OCI-LY7 (cell line): Measurements from ENCODE around the gene LRRC36. TPM values are rescaled to one million over a fixed set of nuclear protein-coding genes. Genes with fewer than 3 reads are reported as not detected.

Source experiments
- BruUV-seq: library from RNA; stranded (reverse); fragments of 400-500 nt; replicated peaks from 2 replicates; lab custom pipeline; 2021; lab: Mats Ljungman, UMichigan
- CTCF ChIA-PET: fragments of 300-600 bp; sonication (Branson Sonifier 250); formaldehyde crosslinking; loops from one replicate; lab custom pipeline; 2022; ENCODE audit warnings: antibody characterized with exemption; ENCODE audit not compliant: unreplicated experiment; lab: Charles Lee
- POLR2A ChIA-PET: fragments of 300-600 bp; sonication (Branson Sonifier 250); formaldehyde crosslinking; loops from one replicate; lab custom pipeline; 2022; ENCODE audit warnings: antibody characterized with exemption; lab: Charles Lee
- DNase-seq: peaks from one replicate; pipeline ENCODE4 v3.0.0-alpha.2; 2015; ENCODE audit warnings: low spot score
- H2AFZ ChIP-seq: fragments of 200-600 bp; sonication (generic), shearing (Covaris generic); 2 replicates; pipeline ENCODE4 v1.6.1; 2014; ENCODE audit warnings: mild to moderate bottlenecking, antibody characterized with exemption, low read length, moderate library complexity
- H3K27ac ChIP-seq: fragments of 200-600 bp; sonication (generic); 2 replicates; pipeline ENCODE4 v1.5.1; 2014; ENCODE audit warnings: mixed run types, low read depth, mild to moderate bottlenecking, moderate library complexity, low read length, inconsistent platforms; ENCODE audit not compliant: poor library complexity, severe bottlenecking
- H3K36me3 ChIP-seq: fragments of 200-600 bp; sonication (generic); 2 replicates; pipeline ENCODE4 v1.6.1; 2014; ENCODE audit warnings: mild to moderate bottlenecking, antibody characterized with exemption, low read length, moderate library complexity, mixed read lengths; ENCODE audit not compliant: insufficient read depth
- H3K4me1 ChIP-seq: fragments of 200-600 bp; sonication (generic); 2 replicates; pipeline ENCODE4 v1.5.1; 2014; ENCODE audit warnings: mild to moderate bottlenecking, low read length; ENCODE audit not compliant: insufficient read depth, poor library complexity, severe bottlenecking
- H3K4me2 ChIP-seq: fragments of 200-600 bp; sonication (generic); 2 replicates; pipeline ENCODE4 v1.6.1; 2014; ENCODE audit warnings: mild to moderate bottlenecking, low read length
- H3K4me3 ChIP-seq: fragments of 200-600 bp; sonication (generic); 2 replicates; pipeline ENCODE4 v1.5.1; 2014; ENCODE audit warnings: mild to moderate bottlenecking, low read depth, low read length; ENCODE audit not compliant: poor library complexity, severe bottlenecking
- H3K79me2 ChIP-seq: fragments of 200-600 bp; sonication (generic); 2 replicates; pipeline ENCODE4 v1.6.1; 2016; ENCODE audit warnings: low read depth, mild to moderate bottlenecking, low read length, moderate library complexity, mixed read lengths; ENCODE audit not compliant: insufficient read depth
- H3K9me2 ChIP-seq: fragments of 200-600 bp; sonication (generic); 2 replicates; pipeline ENCODE4 v1.6.1; 2016; ENCODE audit warnings: mild to moderate bottlenecking, low read length, mixed read lengths; ENCODE audit not compliant: insufficient read depth
- H3K9me3 ChIP-seq: fragments of 200-600 bp; sonication (generic); 2 replicates; pipeline ENCODE4 v1.6.1; 2014; ENCODE audit warnings: mild to moderate bottlenecking, mixed run types, low read length, mixed read lengths
- H4K20me1 ChIP-seq: fragments of 200-600 bp; sonication (generic); 2 replicates; pipeline ENCODE4 v1.6.1; 2014; ENCODE audit warnings: mild to moderate bottlenecking, antibody characterized with exemption, low read length, moderate library complexity, mixed read lengths; ENCODE audit not compliant: insufficient read depth
- CTCF ChIP-seq: fragments of 200-600 bp; sonication (generic); conservative IDR thresholded peaks from 2 replicates; pipeline ENCODE4 v1.5.1; 2014; ENCODE audit warnings: mild to moderate bottlenecking, antibody characterized with exemption, low read length, moderate library complexity, mixed read lengths
- EZH2phosphoT487 ChIP-seq: fragments of 200-600 bp; sonication (generic); IDR thresholded peaks from 2 replicates; pipeline ENCODE4 v1.6.1; 2018; ENCODE audit warnings: low read depth, borderline replicate concordance, mild to moderate bottlenecking, mixed run types, antibody characterized with exemption, low read length, moderate library complexity, mixed read lengths
- intact Hi-C: fragments of 100-400 bp; cut with micrococcal nuclease; formaldehyde crosslinking; loops from one replicate; pipeline ENCODE4 v1.10.0; 2022; ENCODE audit not compliant: unreplicated experiment
- total RNA-seq, 2 experiments: library from RNA; depleted of rRNA in 1 of 2; stranded (reverse); fragments of >200 nt in 1 of 2; shearing (Covaris generic) in 1 of 2; gene quantifications; 2 replicates each; pipeline ENCODE4 v1.2.3, GENCODE V29; 2014 to 2022

Gene LRRC36
- total RNA-seq, 2 experiments from 2014 or later, result not detected

GRCh38 chr16:67312719-67313118 lies 13.9 kb upstream of the LRRC36 start:
- no peaks in the 10 kb centered on the region for H4K20me1 ChIP-seq
- H3K4me3 ChIP-seq, result no peak overlapping the region
- intact Hi-C loops, result no loop called here
- H3K27ac ChIP-seq, result no peak overlapping the region
- H3K9me2 ChIP-seq, result no peaks in the 10 kb centered on the region
- no peaks in the 10 kb centered on the region for H3K79me2 ChIP-seq
- TF ChIP-seq CTCF (no peak), EZH2phosphoT487 (no peak)
- ChIA-PET CTCF (no interaction called here), POLR2A (interaction anchor here (0.7 kb wide), 1 partner anchor 66 kb away, joined by 3 read pairs; no protein-coding TSS in a partner anchor)
- no peak overlapping the region for H2AFZ ChIP-seq
- no peak for DNase-seq
- no peaks in the 10 kb centered on the region for H3K36me3 ChIP-seq
- no TSS peak for BruUV-seq
- no peaks in the 10 kb centered on the region for H3K4me1 ChIP-seq
- H3K9me3 ChIP-seq, result no peaks in the 10 kb centered on the region
- H3K4me2 ChIP-seq, result no peak overlapping the region

GRCh38 chr16:67317853-67318252 lies 8.8 kb upstream of the LRRC36 start:
- CTCF ChIA-PET, result no interaction called here

More at GRCh38 chr16:67317853-67318252, 8.8 kb upstream of the LRRC36 start:
- peaks cover 5% of the 10 kb centered on the region for H3K4me1 ChIP-seq
- POLR2A ChIA-PET, result interaction anchor here (0.6 kb wide), 1 partner anchor 934 kb away, joined by 5 read pairs; no protein-coding TSS in a partner anchor
- no peaks in the 10 kb centered on the region for H3K36me3 ChIP-seq
- H3K4me2 ChIP-seq, result no peak overlapping the region
- no peaks in the 10 kb centered on the region for H3K9me3 ChIP-seq
- intact Hi-C loops, result no loop called here
- TF ChIP-seq CTCF (no peak), EZH2phosphoT487 (no peak)
- DNase-seq, result no peak
- no peak overlapping the region for H3K27ac ChIP-seq
- no peaks in the 10 kb centered on the region for H4K20me1 ChIP-seq
- no peaks in the 10 kb centered on the region for H3K9me2 ChIP-seq
- BruUV-seq, result no TSS peak
- no peaks in the 10 kb centered on the region for H3K79me2 ChIP-seq
- no peak overlapping the region for H3K4me3 ChIP-seq
- no peak overlapping the region for H2AFZ ChIP-seq
